Frontal cortex (tissue), 4 donors: Measurements from ENCODE around the gene PRPF6. TPM values are rescaled to one million over a fixed set of nuclear protein-coding genes. Genes with fewer than 3 reads are reported as not detected.
A peak's percentile ranks its signal among the peaks of the same experiment; 100 is the strongest.

Experiments used
- DNase-seq, 2 donors: peaks; one replicate each; pipeline ENCODE4 v3.0.0; 2012; ENCODE audit warnings: low spot score in 2 of 2
- FAIRE-seq: peaks from 2 replicates; lab custom pipeline; 2012; peaks lifted over from hg19 to GRCh38; lab: Jason Lieb, UNC
- total RNA-seq: library from RNA; depleted of rRNA; stranded (reverse); fragments of >200 nt; gene quantifications from one replicate; pipeline ENCODE4 v1.2.3, GENCODE V29; 2014
- donor health status: control.
- donor health status: control.
- donor health status: control.

PRPF6 gene
- total RNA-seq, 1 donor from 2014 or later: 81.9 TPM

DNA sequence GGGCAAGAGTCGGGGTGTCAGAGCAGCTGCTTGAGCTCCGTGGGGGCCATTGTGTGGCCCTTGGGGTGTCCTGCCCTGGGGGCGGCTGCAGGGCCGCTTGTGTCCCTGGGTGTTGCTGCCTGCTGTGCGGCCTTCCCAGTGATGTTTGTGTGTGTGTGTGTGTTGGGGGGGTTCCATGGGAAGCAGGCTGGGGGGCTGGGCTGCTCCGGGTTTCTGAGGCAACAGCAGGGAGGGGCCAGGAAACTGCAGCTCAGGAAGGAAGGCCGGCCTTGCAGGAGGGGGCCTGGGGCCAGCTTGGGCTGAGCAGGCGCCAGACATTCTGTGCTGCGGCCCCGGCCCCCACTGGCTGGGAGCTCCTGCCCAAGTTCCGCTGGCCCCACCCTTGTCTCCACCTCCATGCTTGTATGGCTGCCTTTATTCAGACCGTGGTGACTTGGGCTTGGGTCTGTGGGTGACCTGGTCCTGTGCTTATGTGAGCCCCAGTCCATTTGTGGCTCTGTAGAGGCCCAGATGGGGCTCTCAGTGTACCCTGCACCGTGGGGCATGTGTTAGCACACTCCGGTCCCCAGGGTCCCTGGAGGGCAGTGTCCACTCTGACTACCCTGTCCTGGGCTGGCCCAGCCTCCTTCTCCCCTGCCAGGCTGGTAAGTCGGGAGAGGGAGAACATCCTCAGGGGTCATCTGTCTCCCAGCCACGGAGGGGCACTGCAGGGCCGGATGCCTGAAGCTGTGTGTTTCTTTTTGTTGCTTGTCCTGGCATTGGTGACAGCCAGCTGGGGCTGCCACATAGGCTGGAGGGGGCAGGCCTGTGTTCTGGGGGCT is 73.1 kb downstream of the PRPF6 start:
- FAIRE-seq: no peak
- DNase-seq: no peak

DNA sequence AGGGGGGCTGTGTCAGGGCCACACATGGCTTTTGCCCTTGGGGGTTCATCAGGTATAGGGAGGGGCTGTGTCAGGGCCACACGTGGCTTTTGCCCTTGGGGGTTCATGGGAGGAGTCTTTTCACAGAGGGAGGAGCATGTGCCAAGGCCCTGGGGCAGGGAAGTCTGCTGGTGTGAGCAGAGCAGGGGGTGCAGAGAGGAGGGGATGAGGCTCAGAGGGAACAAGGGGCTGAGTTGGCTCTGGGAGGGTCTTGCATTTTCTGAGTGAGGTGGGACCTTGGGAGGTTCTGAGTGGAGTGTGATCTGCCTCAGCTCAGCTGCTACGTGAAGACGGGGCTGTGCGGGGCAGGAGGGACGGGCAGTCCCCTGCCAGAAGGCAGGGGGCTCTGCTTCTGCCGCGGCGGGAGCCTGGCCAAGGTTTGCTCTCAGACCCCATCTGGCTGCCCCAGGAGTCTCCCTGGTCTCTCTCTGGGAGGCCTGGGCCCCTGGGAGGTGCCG is 74.5 kb downstream of the PRPF6 start:
- FAIRE-seq: no peak
- no peak for DNase-seq

DNA sequence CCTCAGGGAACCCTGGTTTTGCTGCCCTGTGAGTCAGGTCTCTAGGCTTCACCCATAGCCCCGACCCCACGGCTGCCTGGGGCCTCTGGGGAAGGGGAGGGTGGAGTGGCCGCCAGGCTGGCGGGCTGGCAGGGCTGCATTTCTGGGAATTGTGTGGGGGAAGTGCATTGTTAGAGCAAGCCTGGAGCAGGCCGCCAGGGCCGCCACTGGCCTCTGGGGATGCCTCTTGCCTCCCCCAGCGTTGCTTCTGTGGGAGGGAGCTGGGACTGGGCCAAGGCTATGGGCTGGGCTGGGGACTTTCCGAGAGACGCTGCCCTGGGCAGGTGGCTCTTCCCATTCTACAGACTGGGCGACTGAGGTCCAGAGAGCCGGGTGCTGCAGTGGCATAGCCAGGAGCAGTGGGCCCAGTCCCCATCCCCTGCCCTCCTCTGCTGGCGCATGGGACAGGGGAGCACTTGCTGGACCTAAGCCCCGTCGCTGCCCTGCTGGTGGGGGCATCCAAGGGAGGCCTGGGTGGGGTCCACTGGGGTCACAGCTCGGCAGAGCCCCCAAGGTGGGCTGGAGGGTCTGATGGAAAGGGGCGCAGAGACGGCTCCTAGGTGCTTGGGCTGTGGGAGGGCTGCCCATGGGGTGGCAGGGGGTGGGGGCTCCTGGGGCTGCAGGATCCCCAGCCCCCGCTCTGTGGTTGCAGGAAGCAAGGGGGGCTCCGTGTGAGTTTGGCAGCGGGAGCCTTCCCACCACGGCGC is 75.1 kb downstream of the PRPF6 start:
- DNase-seq: no peak
- FAIRE-seq: no peak

DNA sequence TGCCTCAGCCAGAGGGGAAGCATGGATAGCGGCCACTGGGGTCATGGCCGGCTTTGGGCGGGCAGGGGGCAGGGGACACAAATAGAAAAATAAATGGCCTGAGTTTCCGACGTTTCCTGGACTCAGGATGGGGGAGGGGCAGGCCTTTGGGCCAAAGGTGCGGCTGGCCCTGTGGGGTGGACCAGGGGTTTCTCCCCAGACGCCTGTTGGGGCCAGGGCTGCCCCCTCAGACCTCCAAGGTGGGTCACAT is 75.6 kb downstream of the PRPF6 start:
- FAIRE-seq: no peak
- DNase-seq: no peak

DNA sequence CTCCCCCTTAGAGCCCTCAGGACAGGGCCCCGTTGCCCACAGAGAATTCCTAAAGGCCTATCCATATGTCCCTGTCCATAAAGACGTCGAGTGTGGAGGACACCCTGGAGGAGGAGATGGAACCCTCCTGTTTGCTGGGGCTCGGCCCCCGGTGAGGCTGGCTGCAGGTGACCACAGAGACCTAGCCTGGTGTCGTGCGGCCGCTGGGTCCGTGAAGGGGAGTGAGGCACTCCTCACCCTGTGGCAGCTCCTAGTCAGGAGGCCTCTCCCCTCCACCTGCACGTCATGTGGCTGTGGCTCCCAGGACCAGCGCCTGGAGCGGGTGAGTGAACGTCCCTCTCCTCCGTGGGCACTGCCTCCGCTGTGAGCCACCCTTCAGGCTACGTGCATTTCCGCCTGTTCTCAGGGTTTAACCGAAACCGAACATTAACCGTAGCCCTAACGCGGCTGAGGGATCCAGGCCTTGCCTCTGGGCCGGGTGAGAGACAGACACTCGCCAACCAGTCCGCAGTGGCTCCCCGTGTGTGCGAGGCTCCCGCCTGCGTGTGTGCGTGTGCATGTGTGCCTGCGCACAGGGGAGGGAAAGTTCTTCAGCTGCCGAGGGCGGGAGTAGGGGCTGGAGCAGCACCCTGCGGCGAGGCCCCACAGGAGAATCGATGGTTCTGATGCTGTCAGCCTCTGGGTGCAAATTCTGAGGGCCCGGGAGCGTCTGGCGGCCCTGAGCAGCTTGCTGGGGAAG is 76.1 kb downstream of the PRPF6 start:
- no peak for FAIRE-seq
- no peak for DNase-seq

DNA sequence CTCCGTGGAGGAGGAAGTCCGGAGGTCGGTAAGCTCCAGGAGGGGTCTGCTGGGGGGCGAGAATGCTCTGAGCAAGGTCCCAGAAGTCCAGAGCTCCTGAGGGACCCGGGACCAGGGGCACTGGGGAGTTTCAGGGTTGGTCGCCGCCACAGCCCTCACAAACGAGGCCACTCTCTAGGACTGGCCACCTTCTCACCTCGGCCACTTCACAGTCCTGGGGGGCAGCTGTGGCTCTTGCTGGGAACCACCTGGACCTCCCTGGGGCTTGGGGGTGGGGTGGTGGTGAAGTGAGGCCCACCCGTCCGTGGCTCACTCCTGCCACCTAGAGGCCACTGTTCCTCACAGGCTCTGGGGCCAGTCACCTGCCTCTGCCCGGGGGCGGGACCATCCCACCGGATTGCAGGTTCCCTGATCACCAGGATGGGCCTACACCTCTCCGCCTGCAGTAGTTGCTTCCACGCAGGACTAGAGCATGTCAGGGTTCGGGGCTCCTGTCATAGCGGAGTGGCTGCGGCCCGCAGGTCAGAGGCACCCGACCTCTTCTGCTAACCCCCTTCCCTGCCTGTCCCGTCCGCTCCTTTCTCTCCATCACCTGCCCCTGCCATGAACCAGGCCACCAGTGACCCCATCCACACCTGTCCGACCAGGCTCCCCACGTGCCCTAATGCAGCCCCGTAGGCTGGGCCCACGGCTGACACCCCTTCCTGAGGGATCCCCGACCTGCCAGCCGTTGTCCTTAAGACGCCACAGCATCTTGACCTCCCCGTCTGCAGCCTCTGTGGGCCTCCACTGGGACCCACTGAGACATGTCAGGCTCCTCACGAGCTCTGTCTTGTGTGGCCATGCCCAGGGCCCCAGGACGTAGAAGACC is 76.9 kb downstream of the PRPF6 start:
- FAIRE-seq (no peak), DNase-seq (peak in 1 of 2 donors; percentile 81)

DNA sequence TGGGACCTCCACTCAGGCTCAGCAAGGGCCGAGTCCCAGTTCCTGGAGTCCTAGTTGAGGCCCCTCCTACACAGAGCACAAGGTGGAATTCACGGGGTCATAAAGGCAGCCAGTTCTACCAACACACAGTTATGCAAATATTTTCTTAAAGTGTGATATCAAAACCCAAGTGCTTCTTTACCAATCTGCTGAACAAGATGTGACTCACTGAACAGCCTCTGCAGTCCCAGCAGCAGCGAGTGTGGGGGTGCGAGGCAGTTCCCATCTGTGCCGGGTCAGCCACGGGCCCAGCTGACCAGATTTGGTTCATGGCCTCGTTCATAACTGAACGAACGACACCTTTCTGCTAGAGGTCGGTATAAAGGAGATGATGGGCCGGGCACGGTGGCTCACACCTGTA is 77.6 kb downstream of the PRPF6 start:
- FAIRE-seq (no peak), DNase-seq (no peak)

DNA sequence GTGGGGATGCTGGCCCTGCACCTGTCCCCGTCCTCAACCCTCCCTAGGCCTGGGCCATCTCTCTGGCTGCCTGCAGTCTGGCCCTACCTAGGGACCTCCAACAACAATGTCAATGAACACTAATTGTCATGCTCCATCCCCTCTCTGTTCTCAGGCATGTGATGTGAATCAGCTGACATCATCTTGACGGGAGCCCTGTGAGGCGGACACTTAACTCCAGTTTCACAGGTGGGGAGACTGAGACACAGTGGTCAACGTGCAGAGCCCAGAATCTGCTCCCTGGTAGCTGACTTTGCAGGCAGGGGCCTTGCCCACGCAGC is 81.3 kb downstream of the PRPF6 start:
- DNase-seq: no peak

DNA sequence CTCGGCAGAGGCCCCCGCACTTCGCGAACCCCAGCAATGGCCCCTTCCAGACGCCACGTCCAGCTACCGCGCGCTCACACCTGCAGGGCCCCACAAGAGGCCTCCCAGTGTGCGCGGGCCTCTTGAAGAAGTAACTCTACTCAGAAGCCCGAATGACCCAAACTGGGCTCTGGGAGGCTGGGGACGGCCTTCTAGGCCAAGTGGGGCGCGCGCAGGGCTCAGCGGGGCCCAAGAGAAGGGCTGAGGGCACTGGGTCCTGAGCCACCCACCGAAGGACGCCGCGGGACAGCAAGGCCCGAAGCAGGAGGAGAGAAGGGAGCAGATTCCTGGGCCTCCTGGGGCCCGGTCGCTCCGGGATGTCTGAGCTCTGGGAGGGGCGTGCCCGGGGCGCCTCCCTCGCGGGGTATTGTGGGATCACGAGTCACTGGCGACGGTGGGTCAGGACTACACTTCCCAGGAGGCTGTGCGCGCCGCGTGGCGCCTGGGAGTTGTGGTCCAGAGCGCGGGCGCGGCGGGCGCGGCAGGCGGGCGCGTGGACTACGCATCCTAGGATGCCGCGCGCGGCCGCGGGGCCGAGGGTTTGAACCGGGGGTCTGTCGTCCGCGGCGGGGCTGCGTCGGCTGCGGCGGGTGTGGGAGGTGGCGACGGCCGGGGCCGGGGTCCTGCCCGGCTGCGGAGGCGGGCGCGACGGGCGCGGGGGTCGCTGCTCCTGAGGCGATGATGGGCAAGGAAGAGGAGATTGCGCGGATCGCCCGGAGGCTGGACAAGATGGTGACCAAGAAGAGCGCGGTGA is 81.9 kb downstream of the PRPF6 start, which contains the start of gene TCEA2:
TSS of gene TCEA2 (plus strand) at position 603 of the 793 bp plus-strand sequence. CDS start at position 718, 115 bp downstream.
- DNase-seq (peak; percentile 100), FAIRE-seq (no peak)

More for the DNA sequence above, 81.3 kb downstream of the PRPF6 start:
- FAIRE-seq: no peak

DNA sequence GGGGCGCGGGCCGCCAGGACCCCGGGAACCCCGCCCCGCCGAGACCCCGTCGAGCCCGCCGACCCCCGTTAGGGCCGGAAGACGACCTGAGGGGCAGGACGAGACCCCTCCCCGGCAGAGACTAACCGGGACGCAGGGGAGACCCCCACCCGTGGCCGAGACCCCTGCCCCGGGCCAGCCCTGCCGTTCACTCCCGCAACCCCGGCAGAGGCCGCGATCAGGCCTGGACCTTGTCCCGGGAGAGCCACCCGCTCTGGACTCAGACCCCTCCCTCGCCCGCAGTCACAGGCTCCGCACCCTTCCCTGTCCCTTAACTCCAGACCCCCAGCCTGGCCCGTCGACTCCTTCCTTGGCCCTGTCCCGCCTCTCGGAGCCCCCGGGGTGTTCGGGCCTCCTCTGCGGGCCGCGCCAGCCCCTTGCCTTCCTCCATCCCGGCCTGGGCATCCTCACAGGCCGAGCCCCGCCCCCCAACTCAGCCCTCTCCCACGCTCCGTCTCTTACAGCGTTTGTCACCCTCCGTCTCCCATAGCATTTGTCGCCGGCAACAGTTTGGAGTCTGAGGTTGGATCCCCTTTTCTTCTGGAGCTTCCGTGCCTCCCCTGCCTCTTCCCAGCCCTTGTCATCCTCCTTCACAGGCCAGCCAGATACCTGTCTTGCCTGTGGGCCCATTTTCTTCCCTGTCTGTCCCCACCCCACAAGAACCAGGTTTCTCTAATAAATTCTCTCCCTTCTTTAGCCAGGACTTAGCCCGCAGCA is 82.6 kb downstream of the PRPF6 start:
- no peak for DNase-seq
- FAIRE-seq: no peak

DNA sequence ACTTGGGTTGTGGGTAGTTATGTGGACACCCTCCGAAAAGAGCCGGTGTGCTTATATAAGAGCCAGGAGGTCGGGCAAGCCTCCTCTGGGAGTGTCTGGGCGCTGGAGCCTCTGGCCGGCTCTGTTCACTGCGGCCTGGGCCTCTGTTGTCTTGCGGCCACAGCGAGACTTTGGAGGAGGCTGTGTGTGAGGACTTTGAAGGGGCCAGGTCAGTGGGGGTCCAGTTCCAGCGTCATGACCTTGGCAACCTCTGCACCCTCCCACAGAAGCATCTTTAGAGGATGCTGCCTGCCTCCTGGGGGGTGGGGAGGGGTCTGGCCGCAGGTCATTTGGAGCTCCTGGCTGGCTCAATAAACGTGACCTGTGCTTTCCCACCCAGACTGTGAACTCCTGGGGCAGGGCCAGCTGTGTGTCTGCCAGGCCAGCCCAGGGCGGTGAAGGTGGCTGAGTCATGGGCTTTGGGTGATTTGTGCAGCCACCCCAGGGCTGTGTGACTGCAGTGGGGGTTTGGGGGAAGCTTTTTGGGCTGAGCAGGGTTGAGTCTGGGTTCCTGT is 83.3 kb downstream of the PRPF6 start:
- DNase-seq: no peak

DNA sequence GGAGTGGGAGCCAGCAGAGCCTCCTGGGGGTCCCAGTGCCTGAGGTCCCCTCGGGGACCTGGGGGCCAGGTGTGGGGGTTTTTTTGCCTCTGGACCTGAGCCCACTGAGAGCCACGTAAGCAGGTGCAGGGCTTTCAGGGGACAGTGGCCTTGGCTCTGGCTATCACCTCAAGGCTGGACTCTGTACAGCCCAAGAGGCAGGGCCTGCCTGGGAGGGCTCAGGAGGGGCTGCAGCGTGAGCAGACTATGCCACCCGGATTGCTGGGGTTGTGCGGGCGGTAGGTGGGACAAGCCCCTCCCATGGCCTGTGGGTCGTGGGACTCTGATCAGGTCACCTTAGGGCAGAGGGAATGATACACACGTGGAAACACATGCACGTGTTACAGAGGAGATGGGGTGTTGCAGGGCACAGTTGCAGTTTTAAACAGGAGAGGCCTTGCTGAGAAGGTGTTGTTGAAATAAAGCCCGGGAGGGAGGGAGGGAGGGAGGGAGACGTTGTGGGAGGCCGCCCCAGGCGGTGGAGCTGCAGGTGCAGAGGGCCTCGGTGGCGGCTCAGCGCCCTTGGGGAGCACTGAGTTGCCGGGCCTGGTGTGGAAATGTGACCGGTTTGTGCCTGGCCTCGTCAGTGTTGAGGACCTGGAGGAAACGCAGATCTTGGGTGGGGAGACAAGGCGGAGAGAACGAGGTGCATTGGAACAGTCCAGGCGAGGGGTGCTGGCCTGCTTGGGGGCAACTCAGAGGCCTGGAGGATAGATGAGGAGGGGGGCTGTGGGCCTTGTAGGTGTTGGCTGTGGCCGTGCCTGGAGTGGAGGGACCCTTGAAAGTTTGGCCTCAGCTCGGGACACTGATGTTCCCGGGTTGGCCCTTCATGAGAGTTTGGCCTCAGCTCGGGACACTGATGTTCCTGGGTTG is 84.4 kb downstream of the PRPF6 start:
- DNase-seq: no peak
- FAIRE-seq: no peak

More for the DNA sequence above, 83.3 kb downstream of the PRPF6 start:
- no peak for FAIRE-seq

DNA sequence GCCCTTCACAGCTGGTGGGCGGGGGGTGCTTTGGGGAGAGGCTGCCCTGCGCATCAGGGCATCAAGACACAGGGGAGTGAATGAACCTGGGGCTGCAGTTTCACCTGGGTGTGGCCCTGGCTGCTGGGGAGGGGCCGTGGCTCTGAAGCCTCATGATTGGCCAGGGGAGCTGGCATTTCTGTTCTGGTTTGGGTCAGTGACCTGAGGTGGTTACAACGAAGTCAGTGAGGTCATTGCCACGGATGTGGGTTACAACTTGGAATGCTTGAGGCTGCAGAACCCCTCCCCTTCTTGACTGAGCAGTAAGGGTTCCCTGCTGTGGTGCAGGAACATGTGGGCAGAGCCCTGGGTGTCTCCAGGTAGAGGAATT is 85.0 kb downstream of the PRPF6 start:
- no peak for FAIRE-seq

DNA sequence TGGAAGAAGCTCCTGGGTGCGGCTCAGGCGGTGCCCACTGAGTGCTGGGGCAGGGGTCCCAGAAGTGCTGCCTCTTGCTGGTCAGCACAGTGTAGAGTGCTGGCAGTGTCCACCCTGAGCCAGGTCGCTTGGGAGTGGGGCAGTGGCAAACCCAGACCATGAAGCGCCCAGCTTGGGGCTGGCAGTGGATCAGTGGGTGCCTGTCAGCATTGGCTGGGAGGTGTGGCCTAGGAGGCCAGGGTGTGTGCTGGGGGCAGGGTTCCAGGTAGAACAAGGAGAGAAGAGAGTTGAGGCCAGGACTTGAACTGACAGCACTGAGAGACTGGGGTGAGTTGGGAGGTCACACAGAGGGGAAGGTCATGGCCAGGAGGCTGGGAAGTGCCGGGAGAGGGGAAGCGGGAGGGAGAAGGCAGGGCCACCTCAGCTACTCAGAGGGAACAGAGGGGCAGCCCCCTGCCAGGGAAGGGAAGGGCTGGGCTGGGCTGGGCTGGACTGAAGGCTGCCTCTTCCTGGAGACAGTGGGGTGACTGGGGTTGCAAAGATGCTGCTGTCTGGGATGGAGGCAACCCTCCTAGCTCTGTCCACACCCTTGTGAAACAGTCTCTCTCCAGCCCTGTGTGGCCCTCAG is 86.2 kb downstream of the PRPF6 start:
- DNase-seq (no peak), FAIRE-seq (no peak)

More for the DNA sequence above, 85.0 kb downstream of the PRPF6 start:
- no peak for DNase-seq

DNA sequence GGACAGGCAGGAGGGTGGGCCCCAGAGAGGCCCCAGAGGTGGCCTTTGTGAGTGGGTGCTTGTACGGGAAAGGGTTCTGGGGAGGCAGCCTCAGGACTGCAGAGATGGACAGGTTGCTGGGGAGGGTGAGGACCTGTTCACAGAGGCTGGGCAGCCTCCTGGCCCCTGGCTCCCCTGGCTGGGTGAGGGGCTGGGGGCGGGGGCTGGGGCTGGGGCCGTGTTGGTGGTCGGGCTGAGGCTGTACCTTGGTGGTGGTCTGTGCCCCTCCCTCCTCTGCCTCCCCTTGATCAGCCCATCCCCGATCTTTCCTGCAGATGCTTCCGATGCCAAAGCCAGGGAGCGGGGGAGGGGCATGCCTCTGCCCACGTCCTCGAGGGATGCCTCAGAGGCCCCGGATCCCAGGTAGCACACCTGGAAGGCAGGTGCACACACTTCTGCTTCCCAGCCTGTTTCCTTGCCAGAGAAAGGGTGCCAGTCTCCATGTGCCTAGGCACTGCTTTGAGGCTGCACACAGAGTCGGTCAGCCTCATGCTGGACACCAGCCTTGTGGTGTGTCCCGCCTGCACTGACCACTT is 86.9 kb downstream of the PRPF6 start:
- DNase-seq (no peak), FAIRE-seq (no peak)
